IPS-18a (cell line): ENCODE data around the gene PDE6C.
A peak's percentile ranks its signal among the peaks of the same experiment; 100 is the strongest.

Experiments
- H3K27ac ChIP-seq: one replicate; pipeline ENCODE4 v1.5.1; 2013; ENCODE audit warnings: low read length
- H3K27me3 ChIP-seq: one replicate; pipeline ENCODE4 v1.6.1; 2013; ENCODE audit warnings: mild to moderate bottlenecking, low read length; ENCODE audit not compliant: control insufficient read depth, insufficient read depth
- H3K36me3 ChIP-seq: one replicate; pipeline ENCODE4 v1.6.1; 2013; ENCODE audit warnings: low read depth, low read length; ENCODE audit not compliant: control insufficient read depth
- H3K4me1 ChIP-seq: one replicate; pipeline ENCODE4 v1.6.1; 2013; ENCODE audit warnings: low read depth, low read length; ENCODE audit not compliant: control insufficient read depth
- H3K4me3 ChIP-seq: one replicate; pipeline ENCODE4 v1.5.1; 2013; ENCODE audit warnings: low read length
- H3K9ac ChIP-seq: one replicate; pipeline ENCODE4 v1.6.1; 2013; ENCODE audit warnings: mild to moderate bottlenecking, low read length, moderate library complexity
- H3K9me3 ChIP-seq: one replicate; pipeline ENCODE4 v1.6.1; 2013; ENCODE audit warnings: low read depth, low read length; ENCODE audit not compliant: control insufficient read depth

PDE6C gene

GRCh38 chr10:93612311-93612710, at the start of gene PDE6C:
TSS of gene PDE6C (plus strand) at chr10:93612537. CDS start at chr10:93612726, 189 bp downstream.
- Histone ChIP-seq H3K27me3 (no peaks in the 10 kb centered on the region), H3K4me1 (peaks cover 8% of the 10 kb centered on the region), H3K27ac (no peak within 1 kb of the TSS), H3K9me3 (no peaks in the 10 kb centered on the region), H3K36me3 (no peaks in the 10 kb centered on the region), H3K9ac (no peak within 1 kb of the TSS), H3K4me3 (no peak within 1 kb of the TSS)

GRCh38 chr10:93565446-93565845, 46.9 kb upstream of the PDE6C start:
- peaks cover 62% of the 10 kb centered on the region for H3K27me3 ChIP-seq
- H3K9ac ChIP-seq, result no peak overlapping the region
- H3K4me3 ChIP-seq, result no peak overlapping the region
- no peaks in the 10 kb centered on the region for H3K9me3 ChIP-seq
- H3K27ac ChIP-seq, result no peak overlapping the region
- no peaks in the 10 kb centered on the region for H3K4me1 ChIP-seq
- no peaks in the 10 kb centered on the region for H3K36me3 ChIP-seq

- Histone ChIP-seq H3K9ac (no peak within 1 kb of the TSS), H3K4me3 (peak within 1 kb of the TSS; percentile 60), H3K27ac (no peak within 1 kb of the TSS), H3K36me3 (no peaks in the 10 kb centered on the region), H3K27me3 (peaks cover 72% of the 10 kb centered on the region), H3K9me3 (no peaks in the 10 kb centered on the region), H3K4me1 (no peaks in the 10 kb centered on the region)
These were observed 45.7 kb upstream of the PDE6C start, which contains the start of gene FFAR4 for GRCh38 chr10:93566435-93567276. TSS of gene FFAR4 (plus strand) at chr10:93566665. CDS start at chr10:93566721, 56 bp downstream.

GRCh38 chr10:93567277-93568104, 44.8 kb upstream of the PDE6C start:
- Histone ChIP-seq H3K27me3 (peaks cover 80% of the 10 kb centered on the region), H3K27ac (no peak overlapping the region), H3K36me3 (no peaks in the 10 kb centered on the region), H3K9ac (no peak overlapping the region), H3K4me1 (no peaks in the 10 kb centered on the region), H3K4me3 (peak overlapping the region; percentile 60), H3K9me3 (no peaks in the 10 kb centered on the region)

- no peak overlapping the region for H3K9ac ChIP-seq
- no peak overlapping the region for H3K4me3 ChIP-seq
- no peaks in the 10 kb centered on the region for H3K9me3 ChIP-seq
- H3K27me3 ChIP-seq, result peaks cover 81% of the 10 kb centered on the region
- no peaks in the 10 kb centered on the region for H3K4me1 ChIP-seq
- H3K27ac ChIP-seq, result no peak overlapping the region
- no peaks in the 10 kb centered on the region for H3K36me3 ChIP-seq
These were observed 44.3 kb upstream of the PDE6C start for GRCh38 chr10:93568105-93568390.

GRCh38 chr10:93570383-93570782, 42.0 kb upstream of the PDE6C start:
- no peak overlapping the region for H3K9ac ChIP-seq
- H3K27me3 ChIP-seq, result peaks cover 70% of the 10 kb centered on the region
- no peaks in the 10 kb centered on the region for H3K36me3 ChIP-seq
- H3K9me3 ChIP-seq, result no peaks in the 10 kb centered on the region
- H3K4me3 ChIP-seq, result no peak overlapping the region
- no peak overlapping the region for H3K27ac ChIP-seq
- H3K4me1 ChIP-seq, result no peaks in the 10 kb centered on the region

- Histone ChIP-seq H3K27ac (no peak overlapping the region), H3K4me3 (no peak overlapping the region)
These were observed 39.7 kb upstream of the PDE6C start for GRCh38 chr10:93572606-93573005.

GRCh38 chr10:93573051-93573909, 39.1 kb upstream of the PDE6C start:
- no peak overlapping the region for H3K4me3 ChIP-seq

More at GRCh38 chr10:93572606-93573005, 39.7 kb upstream of the PDE6C start:
- Histone ChIP-seq H3K9me3 (no peaks in the 10 kb centered on the region), H3K4me1 (no peaks in the 10 kb centered on the region), H3K27me3 (peaks cover 48% of the 10 kb centered on the region), H3K9ac (no peak overlapping the region), H3K36me3 (no peaks in the 10 kb centered on the region)

GRCh38 chr10:93573924-93574323, 38.4 kb upstream of the PDE6C start:
- Histone ChIP-seq H3K27me3 (peaks cover 35% of the 10 kb centered on the region), H3K9me3 (no peaks in the 10 kb centered on the region), H3K27ac (no peak overlapping the region), H3K36me3 (no peaks in the 10 kb centered on the region), H3K4me3 (no peak overlapping the region), H3K4me1 (no peaks in the 10 kb centered on the region), H3K9ac (no peak overlapping the region)

More at GRCh38 chr10:93573051-93573909, 39.1 kb upstream of the PDE6C start:
- H3K4me1 ChIP-seq, result no peaks in the 10 kb centered on the region
- no peaks in the 10 kb centered on the region for H3K9me3 ChIP-seq
- H3K27ac ChIP-seq, result no peak overlapping the region
- H3K9ac ChIP-seq, result no peak overlapping the region
- no peaks in the 10 kb centered on the region for H3K36me3 ChIP-seq
- H3K27me3 ChIP-seq, result peaks cover 41% of the 10 kb centered on the region

GRCh38 chr10:93576888-93577287, 35.4 kb upstream of the PDE6C start:
- H3K27me3 ChIP-seq, result peaks cover 7% of the 10 kb centered on the region
- H3K27ac ChIP-seq, result no peak overlapping the region
- H3K4me3 ChIP-seq, result no peak overlapping the region
- H3K36me3 ChIP-seq, result no peaks in the 10 kb centered on the region
- no peaks in the 10 kb centered on the region for H3K9me3 ChIP-seq
- no peaks in the 10 kb centered on the region for H3K4me1 ChIP-seq
- no peak overlapping the region for H3K9ac ChIP-seq

- Histone ChIP-seq H3K4me1 (no peaks in the 10 kb centered on the region), H3K36me3 (no peaks in the 10 kb centered on the region), H3K27ac (no peak overlapping the region), H3K9ac (no peak overlapping the region), H3K9me3 (no peaks in the 10 kb centered on the region), H3K27me3 (no peaks in the 10 kb centered on the region), H3K4me3 (no peak overlapping the region)
These were observed 34.8 kb upstream of the PDE6C start for GRCh38 chr10:93577565-93577964.
